ENCODE results near the gene DUS3L.

- TF ChIP-seq PATZ1 (CRISPR knock-in tag; IDR thresholded peaks at IDR 0.05; ENCODE audit: borderline replicate concordance) = no peak
- no peak for TF ChIP-seq ZNF565 (CRISPR knock-in tag; conservative IDR thresholded peaks at IDR 0.05; ENCODE audit: low read depth)
- no peak for TF ChIP-seq ZFP3 (CRISPR knock-in tag; IDR thresholded peaks at IDR 0.05)
- TF ChIP-seq CREB5 (CRISPR knock-in tag; IDR thresholded peaks at IDR 0.05; ENCODE audit: low read depth) = no peak
- no peak for TF ChIP-seq ISL1 (CRISPR knock-in tag; IDR thresholded peaks at IDR 0.05)
- TF ChIP-seq ZFP30 (CRISPR knock-in tag; IDR thresholded peaks at IDR 0.05) = no peak
- no peak for TF ChIP-seq CSDC2 (CRISPR knock-in tag; IDR thresholded peaks at IDR 0.05)
- no peak for TF ChIP-seq CSRNP3 (CRISPR knock-in tag; IDR thresholded peaks at IDR 0.05)
Observed at GRCh38 chr19:5789351-5789761, 1.6 kb downstream of the DUS3L start.
